ENCODE measurements around the gene KRT35.

GRCh38 chr17:41428591-41429291, 52.2 kb downstream of the KRT35 start:
- no peak for TF ChIP-seq POLR2A (IDR thresholded peaks at IDR 0.05; ENCODE audit: low read length)
- no peak for TF ChIP-seq GATA1 (IDR thresholded peaks at IDR 0.05; ENCODE audit: low read depth, low read length)
